Naive thymus-derived CD4-positive, alpha-beta T cell (primary cell): ENCODE results near the gene CHD9. TPM values are rescaled to one million over a fixed set of nuclear protein-coding genes. Genes with fewer than 3 reads are reported as not detected.
"Not testable (repeated sequence)": the region's sequence is repeated elsewhere in the genome, so short reads cannot be mapped to it uniquely, and the experiment has no call there.

Source experiments
- ATAC-seq: fragments of 150-1000 bp; cut with Tn5 transposase; 2 replicates; pipeline ENCODE4 v1.10.0; 2021; ENCODE audit warnings: mild to moderate bottlenecking, moderate library complexity
- CTCF ChIA-PET: fragments of 350-600 bp; sonication (Branson Sonifier 250); formaldehyde crosslinking; loops from one replicate; lab custom pipeline; 2021; ENCODE audit warnings: antibody characterized with exemption; lab: Charles Lee
- POLR2A ChIA-PET: fragments of 350-600 bp; sonication (Branson Sonifier 250); formaldehyde crosslinking; loops from one replicate; lab custom pipeline; 2021; ENCODE audit warnings: antibody characterized with exemption, inconsistent platforms; lab: Charles Lee
- DNase-seq, 9 donors: peaks; one replicate each; pipeline versions ENCODE4 v3.0.0 to v3.0.0-alpha.2; 2020 to 2022; ENCODE audit warnings: mixed read lengths in 1 of 9
- H3K27ac ChIP-seq: one replicate; pipeline ENCODE4 v1.7.0; 2013; ENCODE audit warnings: mild to moderate bottlenecking, low read depth, low read length, moderate library complexity
- H3K27me3 ChIP-seq, 2 donors: one replicate each; pipeline ENCODE4 v1.7.0; 2013; ENCODE audit warnings: low read length in 2 of 2, mild to moderate bottlenecking in 2 of 2, moderate library complexity in 2 of 2; ENCODE audit not compliant: control insufficient read depth in 2 of 2, insufficient read depth in 2 of 2
- H3K36me3 ChIP-seq, 3 experiments: 1 replicate in 2 of 3; 2 replicates in 1 of 3; pipeline ENCODE4 v1.7.0; 2013; ENCODE audit warnings: low read length in 3 of 3, mild to moderate bottlenecking in 3 of 3, moderate library complexity in 1 of 3; ENCODE audit not compliant: insufficient read depth in 3 of 3, control insufficient read depth in 2 of 3
- H3K4me1 ChIP-seq, 2 donors: one replicate each; pipeline ENCODE4 v1.7.0; 2013; ENCODE audit warnings: low read length in 2 of 2, mild to moderate bottlenecking in 2 of 2, moderate library complexity in 1 of 2; ENCODE audit not compliant: control insufficient read depth in 2 of 2, insufficient read depth in 2 of 2
- H3K4me3 ChIP-seq: 2 replicates; pipeline ENCODE4 v1.7.0; 2013; ENCODE audit warnings: mild to moderate bottlenecking, low read length
- H3K9me3 ChIP-seq, 3 experiments: 1 replicate in 2 of 3; 2 replicates in 1 of 3; pipeline ENCODE4 v1.7.0; 2013; ENCODE audit warnings: low read length in 3 of 3; ENCODE audit not compliant: control insufficient read depth in 2 of 3
- H3K27ac Mint-ChIP-seq, 9 donors: one replicate each; pipeline ENCODE4 v1.8.0; 2020 to 2022; ENCODE audit warnings: mixed read lengths in 9 of 9, mild to moderate bottlenecking in 8 of 9, moderate library complexity in 5 of 9, inconsistent platforms in 2 of 9
- H3K27me3 Mint-ChIP-seq, 5 donors: one replicate each; pipeline ENCODE4 v1.8.0; 2021 to 2022; ENCODE audit warnings: mixed read lengths in 5 of 5, mild to moderate bottlenecking in 1 of 5
- H3K36me3 Mint-ChIP-seq, 5 donors: one replicate each; pipeline ENCODE4 v1.8.0; 2020 to 2022; ENCODE audit warnings: mixed read lengths in 5 of 5, mild to moderate bottlenecking in 3 of 5, inconsistent platforms in 1 of 5
- H3K4me1 Mint-ChIP-seq, 7 donors: one replicate each; pipeline ENCODE4 v1.8.0; 2020 to 2022; ENCODE audit warnings: mixed read lengths in 7 of 7, mild to moderate bottlenecking in 3 of 7, inconsistent platforms in 1 of 7
- H3K4me3 Mint-ChIP-seq, 10 donors: one replicate each; pipeline ENCODE4 v1.8.0; 2020 to 2022; ENCODE audit warnings: mild to moderate bottlenecking in 10 of 10, mixed read lengths in 10 of 10, moderate library complexity in 6 of 10, inconsistent platforms in 2 of 10
- H3K9me3 Mint-ChIP-seq, 11 donors: one replicate each; pipeline ENCODE4 v1.8.0; 2020 to 2022; ENCODE audit warnings: mixed read lengths in 11 of 11, mild to moderate bottlenecking in 4 of 11, inconsistent platforms in 1 of 11, moderate library complexity in 1 of 11
- intact Hi-C, 2 donors: fragments of 100-400 bp; cut with micrococcal nuclease; formaldehyde crosslinking; loops; one replicate each; pipeline ENCODE4 v1.15.1; 2023
- polyA plus RNA-seq, 2 donors: library from polyadenylated mRNA; unstranded; fragments of 300-500 nt; fragmentation: Illumina TruSeq; gene quantifications; one replicate each; pipeline ENCODE4 v1.2.3, GENCODE V29; 2021
- total RNA-seq, 6 experiments: library from RNA in 5 of 6; stranded (reverse) in 5 of 6; gene quantifications; 1 replicate in 5 of 6; 2 replicates in 1 of 6; pipeline ENCODE4 v1.2.3 and lab custom pipeline; 2021 to 2026

Gene CHD9
- total and polyA plus RNA-seq, 7 experiments from 2014 or later, result 23.8 to 46.4 (median 30.6) TPM

GRCh38 chr16:53047515-53047914, 7.3 kb upstream of the CHD9 start:
- POLR2A ChIA-PET, result not testable (repeated sequence)

GRCh38 chr16:53048139-53048915, 6.5 kb upstream of the CHD9 start:
- ChIA-PET POLR2A (no interaction called here), CTCF (no interaction called here)
- Mint-ChIP-seq H3K4me1 (peaks cover 0 to 11% (median 0%) of the 10 kb centered on the region in 7 donors), H3K9me3 (no peaks in the 10 kb centered on the region), H3K36me3 (peaks cover 0 to 3% (median 0%) of the 10 kb centered on the region in 5 donors), H3K4me3 (no peak overlapping the region), H3K27ac (no peak overlapping the region), H3K27me3 (peaks cover 5 to 27% (median 10%) of the 10 kb centered on the region in 5 donors)
- H3K4me3 ChIP-seq, result no peak overlapping the region
- ATAC-seq, result no peak
- no peaks in the 10 kb centered on the region for H3K36me3 ChIP-seq
- H3K9me3 ChIP-seq, result no peaks in the 10 kb centered on the region
- H3K27ac ChIP-seq, result no peak overlapping the region
- DNase-seq, result no peak
- H3K27me3 ChIP-seq, result no peaks in the 10 kb centered on the region
- intact Hi-C loops, result no loop called here
- H3K4me1 ChIP-seq, result no peaks in the 10 kb centered on the region

More at GRCh38 chr16:53047515-53047914, 7.3 kb upstream of the CHD9 start:
- H3K36me3 Mint-ChIP-seq, H3K27ac Mint-ChIP-seq, H3K9me3 Mint-ChIP-seq, H3K4me3 ChIP-seq, DNase-seq, H3K27me3 ChIP-seq, H3K4me1 Mint-ChIP-seq, CTCF ChIA-PET, H3K27ac ChIP-seq, intact Hi-C loops, H3K4me1 ChIP-seq, H3K4me3 Mint-ChIP-seq, ATAC-seq, H3K36me3 ChIP-seq, H3K9me3 ChIP-seq: not testable (repeated sequence)
- peaks cover 10 to 24% (median 14%) of the 10 kb centered on the region in 5 donors for H3K27me3 Mint-ChIP-seq

DNA sequence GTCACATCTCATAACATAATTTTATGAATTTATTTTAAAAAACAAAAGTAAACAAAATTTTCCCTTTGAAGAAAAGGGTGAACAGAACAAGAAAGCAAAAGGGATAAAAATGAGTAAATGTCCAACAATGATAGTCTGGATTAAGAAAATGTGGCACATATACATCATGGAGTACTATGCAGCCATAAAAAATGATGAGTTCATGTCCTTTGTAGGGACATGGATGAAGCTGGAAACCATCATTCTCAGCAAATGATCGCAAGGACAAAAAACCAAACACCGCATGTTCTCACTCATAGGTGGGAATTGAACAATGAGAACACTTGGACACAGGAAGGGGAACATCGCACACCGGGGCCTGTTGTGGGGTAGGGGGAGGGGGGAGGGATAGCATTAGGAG, 3.5 kb upstream of the CHD9 start:
- H3K4me1 ChIP-seq, result not testable (repeated sequence)

GRCh38 chr16:53052519-53053501, 2.0 kb upstream of the CHD9 start, which contains the start of gene CHD9NB:
Gene CHD9NB (minus strand): TSS chr16:53052897. CDS start chr16:53044158, 8,739 bp downstream.
- ChIA-PET POLR2A (no interaction called here), CTCF (interaction anchor here (0.6 to 0.7 kb wide), 2 partner anchors 24 to 1947 kb away, joined by 3 to 4 read pairs; no protein-coding TSS in a partner anchor)
- H3K4me3 Mint-ChIP-seq, result peak within 1 kb of the TSS in 6 of 10 donors; percentile 9 to 77 (median 42)
- Histone ChIP-seq H3K9me3 (no peaks in the 10 kb centered on the region), H3K36me3 (no peaks in the 10 kb centered on the region), H3K27me3 (no peaks in the 10 kb centered on the region), H3K4me3 (no peak within 1 kb of the TSS), H3K27ac (no peak within 1 kb of the TSS), H3K4me1 (peaks cover 6 to 9% of the 10 kb centered on the region in 2 donors)
- H3K4me1 Mint-ChIP-seq, result peaks cover 6 to 32% (median 12%) of the 10 kb centered on the region in 7 donors
- H3K9me3 Mint-ChIP-seq, result no peaks in the 10 kb centered on the region
- peaks cover 0 to 8% (median 5%) of the 10 kb centered on the region in 5 donors for H3K27me3 Mint-ChIP-seq
- intact Hi-C loops, result loop anchor here (10.0 kb wide), 2 partner anchors 352 to 652 kb away; partner anchors contain the start of genes FTO (in 1 of the 2) and RPGRIP1L (in 1 of the 2)
- ATAC-seq, result peak; percentile 9
- no peak for DNase-seq
- H3K27ac Mint-ChIP-seq, result peak within 1 kb of the TSS in 1 of 9 donors; percentile 42
- no peaks in the 10 kb centered on the region for H3K36me3 Mint-ChIP-seq

More for the DNA sequence above, 3.5 kb upstream of the CHD9 start:
- H3K36me3 ChIP-seq, H3K4me3 Mint-ChIP-seq, POLR2A ChIA-PET, H3K9me3 Mint-ChIP-seq, H3K4me3 ChIP-seq, ATAC-seq, H3K36me3 Mint-ChIP-seq, CTCF ChIA-PET, H3K27ac Mint-ChIP-seq, H3K27me3 ChIP-seq, H3K9me3 ChIP-seq, H3K27ac ChIP-seq, DNase-seq: not testable (repeated sequence)
- Mint-ChIP-seq H3K4me1 (peaks cover 6 to 25% (median 10%) of the 10 kb centered on the region in 7 donors), H3K27me3 (peaks cover 0 to 14% (median 5%) of the 10 kb centered on the region in 5 donors)
- intact Hi-C loops, result loop anchor here (10.0 kb wide), 2 partner anchors 354 to 654 kb away; partner anchors contain the start of genes FTO (in 1 of the 2) and RPGRIP1L (in 1 of the 2)

DNA sequence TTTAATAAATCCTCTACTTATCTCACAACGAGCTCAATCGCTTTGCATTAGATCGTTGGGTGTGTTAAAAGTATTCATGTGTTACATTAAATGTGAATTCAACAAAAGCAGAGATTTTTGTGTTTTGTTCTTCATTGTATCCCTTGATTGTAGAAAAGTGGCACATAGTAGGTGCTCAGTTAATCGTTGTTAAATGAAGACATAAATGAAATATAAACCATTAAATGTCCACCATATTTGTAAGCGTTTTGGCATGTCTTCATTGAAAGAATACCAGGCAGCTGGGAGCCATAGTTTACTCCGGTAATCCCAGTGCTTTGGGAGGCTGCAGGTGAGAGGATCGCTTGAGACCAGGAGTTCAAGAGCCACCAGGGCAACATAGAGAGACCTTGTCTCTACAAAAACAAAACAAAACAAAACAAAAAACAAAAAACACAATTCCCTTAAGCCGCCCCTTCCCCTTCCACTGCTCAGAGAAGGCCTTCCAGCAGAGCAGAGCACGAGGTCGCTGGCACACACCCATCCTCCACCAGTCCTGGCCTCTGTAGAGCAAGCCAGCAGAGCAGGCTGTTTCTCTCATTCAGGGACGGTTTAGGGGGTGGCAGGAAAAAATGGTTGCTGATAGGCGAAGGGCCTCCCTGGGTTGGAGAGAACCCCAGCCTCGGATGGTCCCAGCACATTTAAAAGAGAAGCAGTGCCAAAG, 673 bp upstream of the CHD9 start:
- ChIA-PET CTCF (interaction anchor here (1.2 to 2.3 kb wide), 3 partner anchors 105 to 455 kb away, joined by 6 to 21 read pairs (median 8); no protein-coding TSS in a partner anchor), POLR2A (interaction anchor here (0.6 kb wide), 1 partner anchor 103 kb away, joined by 3 read pairs; no protein-coding TSS in a partner anchor)
- Histone ChIP-seq H3K9me3 (no peaks in the 10 kb centered on the region), H3K4me1 (peaks cover 6 to 9% of the 10 kb centered on the region in 2 donors), H3K4me3 (peak overlapping the region; percentile 74), H3K36me3 (no peaks in the 10 kb centered on the region), H3K27ac (no peak overlapping the region), H3K27me3 (no peaks in the 10 kb centered on the region)
- H3K4me3 Mint-ChIP-seq, result peak overlapping the region; percentile 75 to 88 (median 84)
- H3K27ac Mint-ChIP-seq, result peak overlapping the region in 3 of 9 donors; percentile 14 to 86 (median 28)
- DNase-seq, result peak in 1 of 9 donors; percentile 22
- peak; percentile 36 for ATAC-seq
- H3K9me3 Mint-ChIP-seq, result no peaks in the 10 kb centered on the region
- H3K27me3 Mint-ChIP-seq, result peaks cover 0 to 8% (median 5%) of the 10 kb centered on the region in 5 donors
- no peaks in the 10 kb centered on the region for H3K36me3 Mint-ChIP-seq
- peaks cover 6 to 42% (median 12%) of the 10 kb centered on the region in 7 donors for H3K4me1 Mint-ChIP-seq
- intact Hi-C loops, result loop anchor here (1.0 to 10.0 kb wide), 7 partner anchors 45 to 651 kb away; partner anchors contain the start of genes AKTIP (in 1 of the 2), FTO (in 1 of the 2) and RPGRIP1L (in 1 of the 2)
